C4-2B (cell line): ENCODE data around the gene UNKL.

ENCODE experiments used
- H3K27ac ChIP-seq: fragments of 450-650 bp; 2 replicates; pipeline ENCODE4 v1.5.1; 2017
- ZFX ChIP-seq: fragments of 450-650 bp; IDR thresholded peaks from 2 replicates; pipeline ENCODE4 v1.6.1; 2017
- TF ChIP-seq, protein P1 (sequence below): fragments of 450-650 bp; conservative IDR thresholded peaks from 2 replicates; pipeline ENCODE4 v1.5.1; 2017; ENCODE audit warnings: mild to moderate bottlenecking

The UNKL gene

DNA sequence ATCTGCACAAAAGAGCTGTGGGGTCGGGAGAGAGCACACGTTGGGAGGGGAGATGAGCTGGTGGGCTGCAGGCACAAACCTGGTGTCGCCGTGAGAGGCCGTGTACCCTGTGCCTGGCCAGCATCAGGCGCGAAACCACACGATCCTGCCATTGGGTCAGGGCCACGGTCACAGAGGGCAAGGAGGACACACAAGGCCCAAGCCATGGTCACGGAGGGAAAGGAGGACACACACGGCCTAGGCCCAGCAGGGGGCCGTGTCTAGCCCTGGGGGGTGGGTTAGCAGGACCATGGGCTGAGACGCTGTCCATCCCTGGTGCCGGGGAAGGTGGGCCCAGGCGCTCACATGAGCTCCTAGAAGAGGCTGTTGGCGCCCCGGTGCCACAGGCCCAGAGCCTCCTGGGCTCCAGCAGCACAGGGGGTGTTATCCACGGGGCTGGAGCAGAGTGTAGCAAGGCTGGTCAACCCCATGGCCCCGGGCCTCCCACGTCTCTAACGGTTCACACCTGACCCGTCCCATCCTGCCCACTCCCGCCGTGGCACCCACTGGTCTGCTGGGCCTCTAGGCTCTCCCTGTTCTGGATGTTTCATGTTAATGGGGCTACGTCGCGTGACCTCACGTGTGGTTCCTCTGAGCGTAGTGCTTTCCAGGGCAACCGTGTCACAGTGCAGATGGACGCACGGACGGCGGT lies 37.3 kb upstream of the UNKL start:
- no peak for TF ChIP-seq ZFX
- TF ChIP-seq, protein P1, sequence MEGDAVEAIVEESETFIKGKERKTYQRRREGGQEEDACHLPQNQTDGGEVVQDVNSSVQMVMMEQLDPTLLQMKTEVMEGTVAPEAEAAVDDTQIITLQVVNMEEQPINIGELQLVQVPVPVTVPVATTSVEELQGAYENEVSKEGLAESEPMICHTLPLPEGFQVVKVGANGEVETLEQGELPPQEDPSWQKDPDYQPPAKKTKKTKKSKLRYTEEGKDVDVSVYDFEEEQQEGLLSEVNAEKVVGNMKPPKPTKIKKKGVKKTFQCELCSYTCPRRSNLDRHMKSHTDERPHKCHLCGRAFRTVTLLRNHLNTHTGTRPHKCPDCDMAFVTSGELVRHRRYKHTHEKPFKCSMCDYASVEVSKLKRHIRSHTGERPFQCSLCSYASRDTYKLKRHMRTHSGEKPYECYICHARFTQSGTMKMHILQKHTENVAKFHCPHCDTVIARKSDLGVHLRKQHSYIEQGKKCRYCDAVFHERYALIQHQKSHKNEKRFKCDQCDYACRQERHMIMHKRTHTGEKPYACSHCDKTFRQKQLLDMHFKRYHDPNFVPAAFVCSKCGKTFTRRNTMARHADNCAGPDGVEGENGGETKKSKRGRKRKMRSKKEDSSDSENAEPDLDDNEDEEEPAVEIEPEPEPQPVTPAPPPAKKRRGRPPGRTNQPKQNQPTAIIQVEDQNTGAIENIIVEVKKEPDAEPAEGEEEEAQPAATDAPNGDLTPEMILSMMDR = no peak
- H3K27ac ChIP-seq = no peak overlapping the region

DNA sequence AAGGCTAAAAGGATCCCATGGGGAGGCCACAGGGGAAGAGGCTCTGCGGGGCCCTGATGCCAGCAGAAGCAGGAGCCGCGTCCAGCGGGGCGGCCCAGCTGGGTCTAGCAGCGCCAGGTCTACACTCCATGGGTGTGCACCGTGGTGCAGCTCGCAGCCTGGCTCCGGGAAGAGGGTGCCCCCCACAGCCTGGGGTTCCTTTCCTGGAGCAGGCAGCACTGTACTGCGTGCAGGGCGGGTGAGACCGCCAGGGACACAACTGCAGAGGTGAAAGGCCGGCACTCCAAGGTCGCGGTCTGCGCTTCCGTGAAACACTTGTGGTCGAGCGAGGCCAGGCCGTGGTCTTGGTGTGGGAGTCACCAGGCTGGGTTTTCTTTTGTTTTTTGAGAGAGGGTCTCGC lies 36.3 kb upstream of the UNKL start:
- TF ChIP-seq ZFX = no peak
- TF ChIP-seq, protein P1 = no peak
- H3K27ac ChIP-seq = no peak overlapping the region

DNA sequence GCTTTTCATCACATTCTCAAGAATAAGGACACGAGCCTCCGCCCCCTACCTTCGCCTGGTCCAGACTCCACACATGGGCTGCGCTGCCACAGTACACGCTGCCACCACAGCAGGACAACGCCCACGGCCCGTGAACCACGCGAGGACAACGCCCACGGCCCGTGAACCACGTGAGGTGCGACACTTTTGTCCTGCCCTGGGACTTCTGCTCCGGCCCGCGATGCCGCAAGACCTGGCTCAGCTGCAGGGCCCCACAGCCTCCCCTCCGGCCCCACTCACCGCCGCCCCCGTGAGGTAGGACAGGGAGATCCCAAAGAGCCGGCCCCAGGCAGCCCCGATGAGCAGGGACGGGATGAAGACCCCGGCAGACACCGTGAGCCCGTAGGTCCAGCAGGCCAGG lies 35.7 kb upstream of the UNKL start:
- no peak overlapping the region for H3K27ac ChIP-seq
- no peak for TF ChIP-seq ZFX
- TF ChIP-seq, protein P1 = no peak; the same call in 1 of the 2 replicates

DNA sequence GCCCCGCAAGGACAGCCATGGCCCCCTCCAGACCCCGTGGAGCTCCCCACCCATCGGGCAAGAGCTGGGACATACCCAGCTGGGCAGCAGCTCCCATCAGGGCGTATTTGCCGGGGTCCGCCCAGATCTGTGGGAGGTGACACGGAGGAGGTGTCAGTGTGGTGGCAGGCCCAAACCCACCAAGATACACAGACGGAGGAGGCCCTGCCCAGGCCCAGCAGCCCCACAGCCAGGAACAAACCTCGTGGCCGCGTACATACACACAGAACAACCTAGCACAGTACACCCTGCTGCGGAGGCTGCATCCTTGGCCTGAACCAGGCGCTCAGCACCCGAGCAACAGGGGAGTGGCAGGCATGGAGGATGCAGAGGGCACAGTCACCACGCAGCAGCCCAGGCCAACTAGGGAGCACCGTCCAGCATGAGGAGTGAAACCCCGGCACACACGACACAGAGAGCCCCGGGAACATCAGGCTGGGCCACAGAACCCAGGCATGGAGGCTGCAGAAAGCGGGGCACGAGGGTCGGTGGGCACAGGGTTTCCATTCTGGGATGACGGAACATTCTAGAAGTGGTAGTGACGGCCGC lies 34.8 kb upstream of the UNKL start:
- TF ChIP-seq, protein P1 = no peak
- TF ChIP-seq ZFX = no peak

DNA sequence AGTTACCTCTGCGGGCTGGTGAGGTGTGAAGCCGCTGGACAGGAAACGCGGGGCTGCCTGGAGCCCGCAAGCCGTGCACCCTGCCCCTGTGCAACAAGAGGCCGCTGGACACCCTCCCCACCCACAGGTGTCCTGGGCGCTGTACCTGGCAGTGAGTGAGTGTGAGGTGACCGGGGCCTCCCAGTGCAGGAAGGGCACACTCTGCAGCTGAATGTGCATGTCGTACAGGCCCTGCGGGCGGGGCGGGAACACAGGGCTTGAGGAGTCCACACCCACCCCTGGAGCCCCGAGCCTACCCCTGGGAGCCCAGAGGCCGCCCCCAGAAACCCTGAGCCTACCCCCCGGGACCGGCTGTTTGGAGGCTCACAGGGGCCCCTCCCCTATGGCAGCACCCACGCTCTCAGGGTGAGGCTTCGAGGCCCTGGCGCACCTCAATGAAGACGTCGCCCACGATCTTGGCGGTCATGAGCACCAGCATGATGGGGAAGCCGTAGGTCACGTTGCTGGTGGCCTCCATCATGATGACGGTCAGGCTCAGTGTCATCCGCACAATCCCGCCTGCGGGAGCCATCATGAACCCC lies 34.1 kb upstream of the UNKL start:
- no peak overlapping the region for H3K27ac ChIP-seq
- TF ChIP-seq, protein P1 = no peak
- no peak for TF ChIP-seq ZFX

More for the DNA sequence above, 34.8 kb upstream of the UNKL start:
- no peak overlapping the region for H3K27ac ChIP-seq

DNA sequence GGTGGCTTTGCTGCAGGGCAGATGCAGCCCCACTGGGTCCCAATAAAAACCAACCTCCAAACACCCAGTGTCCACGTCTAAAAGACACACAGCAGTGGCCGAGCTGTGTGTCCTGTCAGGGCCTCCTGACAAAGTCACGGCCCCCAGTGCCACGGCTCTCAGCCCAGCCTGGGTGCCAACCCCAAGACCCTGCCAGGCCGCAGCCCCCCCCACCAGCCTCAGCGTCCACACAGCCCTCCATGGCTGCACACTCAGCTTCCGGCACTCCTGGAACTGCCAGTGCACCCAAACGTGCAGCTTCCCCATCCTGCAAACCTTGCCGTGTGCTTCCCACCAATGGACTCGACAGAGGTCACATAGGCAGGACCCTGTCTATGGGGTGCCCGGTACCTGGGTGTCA lies 33.5 kb upstream of the UNKL start:
- no peak overlapping the region for H3K27ac ChIP-seq
- no peak for TF ChIP-seq ZFX
- TF ChIP-seq, protein P1 = no peak

DNA sequence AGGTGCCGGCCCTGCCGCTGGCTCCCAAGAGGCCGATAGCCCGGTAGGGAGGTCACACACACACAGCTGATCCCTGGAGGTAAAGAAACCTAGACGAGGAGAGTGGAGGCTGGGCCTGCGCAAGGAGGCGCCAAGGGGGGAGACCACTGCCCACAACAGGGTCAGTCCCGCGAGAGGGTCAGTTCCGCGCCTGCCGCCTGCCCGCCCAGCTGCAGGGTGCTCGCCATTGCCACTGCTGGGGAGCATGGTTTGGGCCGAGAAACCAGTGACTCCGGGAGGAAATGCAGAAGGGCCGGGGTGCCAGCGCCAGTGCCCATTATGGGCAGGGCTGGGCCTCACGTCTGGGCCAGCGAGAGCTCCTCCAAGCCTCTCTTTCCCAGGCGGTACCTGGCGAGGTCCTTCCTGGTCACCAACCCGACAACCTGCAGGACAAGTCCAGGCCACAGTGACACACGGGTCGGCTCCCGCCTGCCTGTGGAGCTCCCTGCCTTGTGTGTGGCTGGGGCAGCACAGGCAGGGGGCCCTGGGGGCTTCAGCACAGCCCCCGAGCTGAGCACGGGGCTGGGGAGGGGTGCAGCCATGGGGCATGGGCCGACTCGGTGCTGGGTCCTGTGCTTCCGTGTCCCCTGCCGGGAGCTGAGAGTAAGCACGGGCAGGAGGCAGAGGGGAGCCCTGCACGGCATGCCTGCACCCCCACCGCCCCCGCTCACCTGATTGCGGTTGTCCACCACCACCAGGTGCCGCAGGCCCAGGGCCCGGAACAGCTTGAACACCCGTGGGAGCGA lies 32.0 kb upstream of the UNKL start:
- no peak overlapping the region for H3K27ac ChIP-seq
- TF ChIP-seq, protein P1 = no peak
- no peak for TF ChIP-seq ZFX
